22Rv1 (cell line): ENCODE data around the gene ZBTB44.
"Not testable (repeated sequence)": the region's sequence is repeated elsewhere in the genome, so short reads cannot be mapped to it uniquely, and the experiment has no call there.

Source experiments
- H3K27ac ChIP-seq: fragments of 450-650 bp; 2 replicates; pipeline ENCODE4 v1.5.1; 2017
- ZFX ChIP-seq: fragments of 450-650 bp; IDR thresholded peaks from 2 replicates; pipeline ENCODE4 v1.6.1; 2017; ENCODE audit warnings: antibody characterized with exemption, borderline replicate concordance
- TF ChIP-seq, protein P1 (sequence below): fragments of 450-650 bp; IDR thresholded peaks from 2 replicates; pipeline ENCODE4 v1.5.1; 2017; ENCODE audit warnings: mild to moderate bottlenecking

Gene ZBTB44

DNA sequence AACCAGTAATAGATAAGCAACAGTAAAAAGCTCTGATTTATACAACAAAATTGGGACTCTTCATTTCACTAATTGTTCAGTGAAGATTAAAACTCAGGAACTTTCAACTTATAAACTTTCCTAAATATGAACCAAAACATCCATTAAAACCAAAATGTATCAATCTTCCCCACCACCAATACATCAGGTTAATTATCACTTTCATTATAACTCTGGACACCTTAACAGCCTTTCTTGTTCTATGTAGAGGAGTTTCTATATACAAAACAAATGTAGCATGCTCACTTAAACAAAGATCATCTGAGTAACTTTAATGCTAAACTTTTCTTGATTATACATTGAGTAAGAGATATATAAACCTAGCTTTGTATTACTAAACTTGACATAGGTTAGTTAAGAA, 80.4 kb downstream of the ZBTB44 start:
- H3K27ac ChIP-seq, result no peak overlapping the region

DNA sequence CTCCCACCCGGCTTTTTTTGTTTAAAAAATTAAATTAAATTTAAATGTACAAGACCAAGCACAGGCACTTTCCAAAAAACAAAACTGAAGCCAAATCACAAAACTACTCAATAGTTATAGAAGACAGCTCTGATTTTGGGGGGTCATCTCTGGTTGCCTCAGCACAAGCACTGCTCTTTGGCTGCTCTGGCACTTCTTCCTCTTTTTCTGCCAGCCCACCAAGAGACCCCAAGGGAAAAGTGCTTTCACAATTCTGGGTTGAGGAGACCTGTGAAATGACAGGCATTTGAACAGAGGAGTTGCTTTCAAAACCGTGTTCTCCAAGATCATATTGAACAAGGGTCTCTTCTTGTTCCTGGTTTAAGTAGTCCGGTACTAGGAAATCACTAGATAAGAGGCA, 80.8 kb downstream of the ZBTB44 start:
- H3K27ac ChIP-seq, result not testable (repeated sequence)

More for the DNA sequence above, 80.4 kb downstream of the ZBTB44 start:
- TF ChIP-seq ZFX, result no peak
- TF ChIP-seq, protein P1, sequence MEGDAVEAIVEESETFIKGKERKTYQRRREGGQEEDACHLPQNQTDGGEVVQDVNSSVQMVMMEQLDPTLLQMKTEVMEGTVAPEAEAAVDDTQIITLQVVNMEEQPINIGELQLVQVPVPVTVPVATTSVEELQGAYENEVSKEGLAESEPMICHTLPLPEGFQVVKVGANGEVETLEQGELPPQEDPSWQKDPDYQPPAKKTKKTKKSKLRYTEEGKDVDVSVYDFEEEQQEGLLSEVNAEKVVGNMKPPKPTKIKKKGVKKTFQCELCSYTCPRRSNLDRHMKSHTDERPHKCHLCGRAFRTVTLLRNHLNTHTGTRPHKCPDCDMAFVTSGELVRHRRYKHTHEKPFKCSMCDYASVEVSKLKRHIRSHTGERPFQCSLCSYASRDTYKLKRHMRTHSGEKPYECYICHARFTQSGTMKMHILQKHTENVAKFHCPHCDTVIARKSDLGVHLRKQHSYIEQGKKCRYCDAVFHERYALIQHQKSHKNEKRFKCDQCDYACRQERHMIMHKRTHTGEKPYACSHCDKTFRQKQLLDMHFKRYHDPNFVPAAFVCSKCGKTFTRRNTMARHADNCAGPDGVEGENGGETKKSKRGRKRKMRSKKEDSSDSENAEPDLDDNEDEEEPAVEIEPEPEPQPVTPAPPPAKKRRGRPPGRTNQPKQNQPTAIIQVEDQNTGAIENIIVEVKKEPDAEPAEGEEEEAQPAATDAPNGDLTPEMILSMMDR, result no peak

DNA sequence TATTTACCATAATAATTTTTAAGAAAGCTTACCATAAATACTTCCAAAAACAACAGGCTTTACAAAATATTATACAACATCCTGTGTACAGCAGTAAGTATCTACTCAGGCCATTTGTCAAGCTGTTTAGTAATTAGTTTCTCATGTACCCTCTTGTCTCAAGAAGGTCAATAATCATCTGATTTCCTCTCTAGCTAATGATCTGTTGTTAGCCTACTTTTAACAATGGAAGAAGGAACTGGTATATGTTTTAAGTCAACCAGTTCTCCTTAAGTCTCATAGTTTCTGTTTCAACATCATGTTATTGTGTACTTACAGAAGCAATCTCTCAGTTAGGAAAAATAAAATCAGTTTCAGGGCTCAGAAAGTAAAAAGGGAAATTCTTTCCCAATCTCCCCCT, 81.2 kb downstream of the ZBTB44 start:
- not testable (repeated sequence) for H3K27ac ChIP-seq

GRCh38 chr11:130227373-130227772, 87.3 kb downstream of the ZBTB44 start:
- TF ChIP-seq ZFX, result no peak
- TF ChIP-seq, protein P1, result no peak
- no peak overlapping the region for H3K27ac ChIP-seq

DNA sequence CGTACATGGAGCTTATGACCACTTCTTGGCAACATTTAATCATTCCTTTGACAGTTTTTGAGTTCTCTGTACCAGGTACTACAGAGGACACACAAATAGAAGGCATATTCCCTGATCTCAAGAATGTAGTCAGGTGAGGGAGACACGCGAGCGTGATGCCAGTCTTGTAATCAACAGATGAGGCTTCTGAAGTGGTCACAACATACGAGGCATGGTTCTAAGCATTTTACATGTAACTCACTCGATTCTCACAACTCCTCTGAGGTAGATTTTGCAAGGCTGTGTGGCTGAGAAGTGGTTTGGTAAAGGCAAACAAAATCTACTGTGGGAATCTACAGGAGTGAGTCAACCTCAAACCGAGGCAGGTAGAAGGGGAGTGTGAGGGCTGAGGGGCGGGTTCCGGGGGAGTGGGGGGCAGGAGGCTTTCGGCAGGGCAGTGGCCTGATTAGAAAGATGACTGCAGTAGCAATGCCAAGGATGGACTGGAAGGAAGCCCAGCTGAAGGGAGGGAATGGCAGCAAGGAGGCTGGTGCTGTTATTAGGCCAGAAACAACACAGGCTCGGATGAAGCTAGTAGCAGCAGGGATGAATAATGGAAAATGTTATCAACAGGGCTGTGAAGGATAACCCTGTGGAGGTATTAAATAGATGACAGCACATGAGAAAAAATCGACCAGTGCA, 91.3 kb downstream of the ZBTB44 start:
- no peak overlapping the region for H3K27ac ChIP-seq
- TF ChIP-seq, protein P1, result no peak
- no peak for TF ChIP-seq ZFX

DNA sequence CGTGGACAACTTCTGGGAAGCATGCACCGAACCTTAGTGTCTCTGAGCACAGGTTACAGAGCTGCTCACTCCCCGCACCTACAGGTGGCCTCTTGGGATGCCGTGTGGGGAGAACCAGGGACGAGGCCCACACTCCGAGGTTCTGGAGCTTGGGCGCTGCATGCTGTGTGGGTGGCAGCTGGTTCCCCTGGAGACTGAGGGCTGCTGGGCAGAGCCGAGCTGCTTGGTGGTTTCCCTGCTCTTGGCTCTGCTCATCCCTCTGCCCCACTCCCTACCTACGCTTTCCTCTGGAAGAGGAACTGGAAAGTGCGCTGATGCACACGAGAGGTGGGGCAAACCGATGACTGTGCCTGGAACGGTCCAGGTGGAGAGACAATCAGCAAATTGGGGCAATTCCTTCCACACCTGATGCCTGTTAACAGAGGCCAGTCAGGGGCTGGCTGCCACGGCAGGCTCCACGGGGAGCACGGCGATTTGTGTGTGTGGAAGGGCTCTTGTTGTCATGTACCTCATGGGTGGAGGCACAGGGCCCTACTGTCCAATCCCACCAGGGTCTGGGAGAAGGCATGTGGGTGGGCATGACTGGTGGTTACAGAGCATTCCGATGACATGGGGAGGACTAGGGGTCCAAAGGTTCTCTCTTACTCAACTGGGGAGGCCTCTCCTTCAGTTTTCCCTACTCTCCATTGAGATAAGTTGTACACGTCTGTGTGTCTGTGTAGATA, 94.2 kb downstream of the ZBTB44 start:
- TF ChIP-seq, protein P1, result no peak
- no peak for TF ChIP-seq ZFX

GRCh38 chr11:130219148-130219547, 95.6 kb downstream of the ZBTB44 start:
- H3K27ac ChIP-seq, result no peak overlapping the region
- no peak for TF ChIP-seq ZFX
- TF ChIP-seq, protein P1, result no peak

More for the DNA sequence above, 94.2 kb downstream of the ZBTB44 start:
- no peak overlapping the region for H3K27ac ChIP-seq

DNA sequence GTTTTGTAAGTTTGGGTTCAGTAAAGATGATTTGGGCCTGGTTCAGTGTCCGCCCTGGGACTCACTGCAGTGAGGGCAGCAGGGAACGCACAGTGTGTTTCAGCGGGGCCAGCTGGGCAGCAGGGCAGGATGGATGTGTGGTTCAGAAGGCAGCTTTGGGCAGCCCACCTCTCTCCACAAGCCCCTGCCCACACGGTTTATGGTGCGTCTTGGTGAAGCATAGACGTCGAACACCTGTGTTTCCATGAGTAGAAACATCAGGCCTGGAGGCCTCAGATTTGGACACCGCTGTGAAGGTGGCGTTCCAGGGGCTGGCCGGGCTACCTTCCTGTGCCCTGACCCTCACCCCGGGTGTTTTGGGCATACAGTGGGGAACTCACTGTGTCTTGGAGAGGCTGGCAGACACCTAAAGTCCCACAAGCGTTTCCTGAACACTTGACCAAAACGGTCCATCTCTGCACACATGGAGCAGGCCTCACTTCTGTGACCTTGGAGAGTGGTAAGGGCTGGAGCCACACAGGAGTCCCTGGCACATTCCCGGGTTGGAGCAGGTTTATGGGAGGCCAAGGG, 96.1 kb downstream of the ZBTB44 start:
- TF ChIP-seq, protein P1, result no peak
- no peak for TF ChIP-seq ZFX
- no peak overlapping the region for H3K27ac ChIP-seq
